Endothelial cell of umbilical vein (primary cell): Measurements from ENCODE around the gene RNF113B. TPM values are rescaled to one million over a fixed set of nuclear protein-coding genes. Genes with fewer than 3 reads are reported as not detected.

Source experiments
- BruUV-seq: library from RNA; stranded (reverse); fragments of 400-500 nt; replicated peaks from 2 replicates; lab custom pipeline; 2021; lab: Mats Ljungman, UMichigan
- CTCF ChIA-PET: fragments of 300-600, 350-600 bp; sonication (Branson Sonifier 250); formaldehyde crosslinking; loops from one replicate; lab custom pipeline; 2021; ENCODE audit warnings: antibody characterized with exemption, inconsistent platforms; lab: Charles Lee
- POLR2A ChIA-PET: fragments of 300-600, 350-600 bp; sonication (Branson Sonifier 250); formaldehyde crosslinking; loops from one replicate; lab custom pipeline; 2021; ENCODE audit warnings: antibody characterized with exemption, inconsistent platforms; lab: Charles Lee
- DNase-seq: peaks from one replicate; pipeline ENCODE4 v3.0.0-alpha.2; 2011; ENCODE audit warnings: low read depth, low spot score
- FAIRE-seq: peaks from 2 replicates; lab custom pipeline; 2011; peaks lifted over from hg19 to GRCh38; lab: Jason Lieb, UNC
- H2AFZ ChIP-seq: 2 replicates; pipeline ENCODE4 v1.6.0; 2012; ENCODE audit warnings: low read depth, low read length, control low read depth, inconsistent platforms
- H3K27ac ChIP-seq: 2 replicates; pipeline ENCODE4 v1.5.1; 2011; ENCODE audit warnings: low read depth, mild to moderate bottlenecking, control low read depth, low read length, moderate library complexity; ENCODE audit not compliant: insufficient read depth
- H3K27me3 ChIP-seq, 2 experiments: 2 replicates each; pipeline versions ENCODE4 v1.6.0 to v1.6.1; 2011; ENCODE audit warnings: low read length in 2 of 2, mixed read lengths in 1 of 2; ENCODE audit not compliant: control insufficient read depth in 2 of 2, insufficient read depth in 2 of 2
- H3K36me3 ChIP-seq, 2 experiments: 2 replicates in 1 of 2; 3 replicates in 1 of 2; pipeline ENCODE4 v1.5.1; 2011; ENCODE audit warnings: low read length in 2 of 2, mild to moderate bottlenecking in 1 of 2, moderate library complexity in 1 of 2; ENCODE audit not compliant: control insufficient read depth in 2 of 2, insufficient read depth in 2 of 2; ENCODE audit errors: extremely low read depth in 1 of 2
- H3K4me1 ChIP-seq: 3 replicates; pipeline ENCODE4 v1.5.1; 2011; ENCODE audit warnings: mild to moderate bottlenecking, low read length; ENCODE audit not compliant: control insufficient read depth, insufficient read depth; ENCODE audit errors: extremely low read depth
- H3K4me2 ChIP-seq: 2 replicates; pipeline ENCODE4 v1.6.1; 2011; ENCODE audit warnings: low read length, control low read depth, mixed read lengths; ENCODE audit not compliant: insufficient read depth
- H3K4me3 ChIP-seq, 3 experiments: fragments of 200-600 bp in 1 of 3; sonication (generic), shearing (Covaris generic) in 1 of 3; replicated peaks in 1 of 3; 2 replicates each; pipeline ENCODE4 v1.5.1; 2011 to 2016; ENCODE audit warnings: control low read depth in 3 of 3, low read length in 3 of 3, mild to moderate bottlenecking in 2 of 3, inconsistent platforms in 1 of 3, low read depth in 1 of 3, moderate library complexity in 1 of 3; ENCODE audit not compliant: insufficient read depth in 1 of 3
- H3K79me2 ChIP-seq: 2 replicates; pipeline ENCODE4 v1.6.0; 2012; ENCODE audit warnings: low read length, inconsistent platforms; ENCODE audit not compliant: control insufficient read depth, insufficient read depth
- H3K9ac ChIP-seq: replicated peaks from 2 replicates; pipeline ENCODE3; 2011; ENCODE audit warnings: low read length, control low read depth; ENCODE audit not compliant: insufficient read depth; ENCODE audit errors: extremely low read depth
- H3K9me1 ChIP-seq: replicated peaks from 3 replicates; pipeline ENCODE4 v1.6.0; 2011; ENCODE audit warnings: mild to moderate bottlenecking, low read length; ENCODE audit not compliant: control insufficient read depth, insufficient read depth; ENCODE audit errors: extremely low read depth
- H3K9me3 ChIP-seq: replicated peaks from 2 replicates; pipeline ENCODE4 v1.5.1; 2012; ENCODE audit warnings: low read length, inconsistent platforms; ENCODE audit not compliant: control insufficient read depth, insufficient read depth
- H4K20me1 ChIP-seq: replicated peaks from 2 replicates; pipeline ENCODE3; 2011; ENCODE audit warnings: mild to moderate bottlenecking, low read length; ENCODE audit not compliant: control insufficient read depth, insufficient read depth; ENCODE audit errors: extremely low read depth
- EZH2 ChIP-seq: IDR thresholded peaks from 2 replicates; pipeline ENCODE4 v1.6.1; 2012; ENCODE audit warnings: borderline replicate concordance, low read depth, mild to moderate bottlenecking, moderate library complexity, low read length, inconsistent platforms; ENCODE audit not compliant: severe bottlenecking
- FOS ChIP-seq: IDR thresholded peaks from 2 replicates; pipeline ENCODE4 v1.6.1; 2011; ENCODE audit warnings: mild to moderate bottlenecking, low read length, moderate library complexity, borderline replicate concordance; ENCODE audit not compliant: insufficient read depth
- GATA2 ChIP-seq: IDR thresholded peaks from 2 replicates; pipeline ENCODE4 v1.7.0; 2011; ENCODE audit warnings: low read depth, mild to moderate bottlenecking, moderate library complexity, mixed read lengths, low read length; ENCODE audit not compliant: insufficient read length, insufficient read depth
- JUN ChIP-seq: IDR thresholded peaks from 2 replicates; pipeline ENCODE4 v1.6.1; 2011; ENCODE audit warnings: borderline replicate concordance, low read depth; ENCODE audit not compliant: insufficient read length, insufficient read depth
- MYC ChIP-seq: IDR thresholded peaks from one replicate; pipeline ENCODE4 v1.6.1; 2011; ENCODE audit warnings: mild to moderate bottlenecking, low read depth, low read length
- POLR2A ChIP-seq: IDR thresholded peaks from 2 replicates; pipeline ENCODE4 v1.6.1; 2012; ENCODE audit warnings: low read depth, mild to moderate bottlenecking, control low read depth, low read length
- POLR2AphosphoS5 ChIP-seq: IDR thresholded peaks from 2 replicates; pipeline ENCODE4 v1.6.1; 2012; ENCODE audit warnings: low read depth, mild to moderate bottlenecking, control low read depth, low read length, moderate library complexity; ENCODE audit not compliant: insufficient read depth
- dilution Hi-C: fragments of 300-500 bp; cut with MboI; formaldehyde crosslinking; loops from one replicate; pipeline ENCODE4 v1.15.0; 2019; ENCODE audit warnings: low sequenced_read_pairs; ENCODE audit not compliant: extremely low pct_ligation_motif_present
- intact Hi-C: fragments of 100-400 bp; cut with micrococcal nuclease; formaldehyde crosslinking; loops from one replicate; pipeline ENCODE4 v1.10.0; 2022
- polyA plus RNA-seq, 4 experiments: library from polyadenylated mRNA; depleted of rRNA in 3 of 4; stranded (reverse) in 3 of 4; unstranded in 1 of 4; fragments of >200 nt; gene quantifications; 2 replicates each; pipeline versions ENCODE4 v1.2.1 to v1.2.3, GENCODE V29; 2011 to 2012; ENCODE audit warnings: missing spikeins in 1 of 4
- total RNA-seq: library from RNA; stranded (reverse); gene quantifications from 2 replicates; pipeline ENCODE4 v1.2.3, GENCODE V29; 2021
- TF ChIP-seq, protein P1 (sequence below): IDR thresholded peaks from 2 replicates; pipeline ENCODE4 v1.6.1; 2011; ENCODE audit not compliant: insufficient read depth, insufficient read length
- TF ChIP-seq, protein P2 (sequence below), 2 donors: IDR thresholded peaks; 1 replicate in 1 of 2; 2 replicates in 1 of 2; pipeline ENCODE4 v1.5.1; 2011; ENCODE audit warnings: low read length in 2 of 2, mild to moderate bottlenecking in 2 of 2, moderate library complexity in 2 of 2, control low read depth in 1 of 2, inconsistent platforms in 1 of 2, low read depth in 1 of 2; ENCODE audit not compliant: insufficient read depth in 1 of 2; ENCODE audit errors: extremely low read depth in 1 of 2

The RNF113B gene
- total and polyA plus RNA-seq, 2 donors (not counting 3 experiments of a cell fraction or from before 2014, with no cell fraction given) = not detected

DNA sequence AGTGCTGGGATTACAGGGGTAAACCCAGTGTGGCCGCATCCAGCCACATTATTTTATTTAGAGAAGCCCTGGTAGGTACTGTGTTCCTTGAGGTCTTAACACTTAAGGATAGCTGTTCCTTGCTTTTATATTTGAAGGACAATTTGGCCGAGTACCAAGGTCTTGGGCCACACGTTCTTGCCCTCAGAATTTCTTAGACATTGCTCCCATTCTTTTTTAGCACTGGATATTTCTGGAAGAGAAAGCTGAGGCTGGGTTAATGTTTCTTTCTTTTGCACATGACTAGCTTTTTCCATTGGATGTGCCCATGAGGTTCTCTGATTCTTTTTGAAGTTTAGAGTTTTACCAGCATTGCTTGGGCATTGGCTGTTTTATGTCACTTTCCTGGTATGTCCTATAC is 5.5 kb upstream of the RNF113B start:
- Histone ChIP-seq H3K9ac (no peak overlapping the region), H3K4me1 (no peaks in the 10 kb centered on the region), H4K20me1 (no peaks in the 10 kb centered on the region), H2AFZ (no peak overlapping the region), H3K27ac (no peak overlapping the region), H3K4me3 (no peak overlapping the region), H3K9me3 (no peaks in the 10 kb centered on the region), H3K36me3 (no peaks in the 10 kb centered on the region), H3K27me3 (no peaks in the 10 kb centered on the region), H3K4me2 (no peak overlapping the region), H3K79me2 (peaks cover 6% of the 10 kb centered on the region), H3K9me1 (no peaks in the 10 kb centered on the region)
- dilution Hi-C loops = no loop called here
- no peak for DNase-seq
- intact Hi-C loops = no loop called here
- no peak for FAIRE-seq
- no TSS peak for BruUV-seq
- no peak for TF ChIP-seq EZH2
- TF ChIP-seq JUN = no peak
- TF ChIP-seq, protein P1, sequence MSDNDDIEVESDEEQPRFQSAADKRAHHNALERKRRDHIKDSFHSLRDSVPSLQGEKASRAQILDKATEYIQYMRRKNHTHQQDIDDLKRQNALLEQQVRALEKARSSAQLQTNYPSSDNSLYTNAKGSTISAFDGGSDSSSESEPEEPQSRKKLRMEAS = no peak
- TF ChIP-seq POLR2A = no peak
- no peak for TF ChIP-seq FOS
- TF ChIP-seq, protein P2, sequence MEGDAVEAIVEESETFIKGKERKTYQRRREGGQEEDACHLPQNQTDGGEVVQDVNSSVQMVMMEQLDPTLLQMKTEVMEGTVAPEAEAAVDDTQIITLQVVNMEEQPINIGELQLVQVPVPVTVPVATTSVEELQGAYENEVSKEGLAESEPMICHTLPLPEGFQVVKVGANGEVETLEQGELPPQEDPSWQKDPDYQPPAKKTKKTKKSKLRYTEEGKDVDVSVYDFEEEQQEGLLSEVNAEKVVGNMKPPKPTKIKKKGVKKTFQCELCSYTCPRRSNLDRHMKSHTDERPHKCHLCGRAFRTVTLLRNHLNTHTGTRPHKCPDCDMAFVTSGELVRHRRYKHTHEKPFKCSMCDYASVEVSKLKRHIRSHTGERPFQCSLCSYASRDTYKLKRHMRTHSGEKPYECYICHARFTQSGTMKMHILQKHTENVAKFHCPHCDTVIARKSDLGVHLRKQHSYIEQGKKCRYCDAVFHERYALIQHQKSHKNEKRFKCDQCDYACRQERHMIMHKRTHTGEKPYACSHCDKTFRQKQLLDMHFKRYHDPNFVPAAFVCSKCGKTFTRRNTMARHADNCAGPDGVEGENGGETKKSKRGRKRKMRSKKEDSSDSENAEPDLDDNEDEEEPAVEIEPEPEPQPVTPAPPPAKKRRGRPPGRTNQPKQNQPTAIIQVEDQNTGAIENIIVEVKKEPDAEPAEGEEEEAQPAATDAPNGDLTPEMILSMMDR (IDR thresholded peaks at IDR 0.05; ENCODE audit: extremely low read depth in 1 of 2, insufficient read depth in 1 of 2, low read depth in 1 of 2, low read length in 2 of 2) = no peak
- no peak for TF ChIP-seq MYC
- no peak for TF ChIP-seq GATA2
- no peak for TF ChIP-seq POLR2AphosphoS5
- ChIA-PET POLR2A (no interaction called here), CTCF (no interaction called here)
